ENCODE measurements around the gene PPY.

- TF ChIP-seq POLR2A (IDR thresholded peaks at IDR 0.05): no peak
- TF ChIP-seq, protein P1, sequence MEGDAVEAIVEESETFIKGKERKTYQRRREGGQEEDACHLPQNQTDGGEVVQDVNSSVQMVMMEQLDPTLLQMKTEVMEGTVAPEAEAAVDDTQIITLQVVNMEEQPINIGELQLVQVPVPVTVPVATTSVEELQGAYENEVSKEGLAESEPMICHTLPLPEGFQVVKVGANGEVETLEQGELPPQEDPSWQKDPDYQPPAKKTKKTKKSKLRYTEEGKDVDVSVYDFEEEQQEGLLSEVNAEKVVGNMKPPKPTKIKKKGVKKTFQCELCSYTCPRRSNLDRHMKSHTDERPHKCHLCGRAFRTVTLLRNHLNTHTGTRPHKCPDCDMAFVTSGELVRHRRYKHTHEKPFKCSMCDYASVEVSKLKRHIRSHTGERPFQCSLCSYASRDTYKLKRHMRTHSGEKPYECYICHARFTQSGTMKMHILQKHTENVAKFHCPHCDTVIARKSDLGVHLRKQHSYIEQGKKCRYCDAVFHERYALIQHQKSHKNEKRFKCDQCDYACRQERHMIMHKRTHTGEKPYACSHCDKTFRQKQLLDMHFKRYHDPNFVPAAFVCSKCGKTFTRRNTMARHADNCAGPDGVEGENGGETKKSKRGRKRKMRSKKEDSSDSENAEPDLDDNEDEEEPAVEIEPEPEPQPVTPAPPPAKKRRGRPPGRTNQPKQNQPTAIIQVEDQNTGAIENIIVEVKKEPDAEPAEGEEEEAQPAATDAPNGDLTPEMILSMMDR (IDR thresholded peaks at IDR 0.05 in 8 of 11, conservative IDR thresholded peaks at IDR 0.05 in 3 of 11): no peak
- no peak for TF ChIP-seq POLR2AphosphoS5 (IDR thresholded peaks at IDR 0.05)
Observed at GRCh38 chr17:43983196-43983514, 40.9 kb upstream of the PPY start.
